MCF 10A (cell line): ENCODE results near the gene HS6ST2. TPM values are rescaled to one million over a fixed set of nuclear protein-coding genes. Genes with fewer than 3 reads are reported as not detected.

Source experiments
- BruUV-seq: library from RNA; stranded (reverse); fragments of 400-500 nt; replicated peaks from 2 replicates; lab custom pipeline; 2021; lab: Mats Ljungman, UMichigan
- CTCF ChIA-PET: fragments of 300-600 bp; sonication (Branson Sonifier 250); formaldehyde crosslinking; extraction: SDS; loops from one replicate; lab custom pipeline; 2021; ENCODE audit warnings: antibody characterized with exemption, inconsistent platforms; lab: Yijun Ruan, JAX
- POLR2A ChIA-PET: fragments of 300-600, 350-650 bp; sonication (Branson Sonifier 250); formaldehyde crosslinking; extraction: SDS; loops from one replicate; lab custom pipeline; 2020; ENCODE audit warnings: antibody characterized with exemption, inconsistent platforms; lab: Yijun Ruan, JAX
- DNase-seq: peaks from one replicate; pipeline ENCODE4 v3.0.0-alpha.2; 2018; ENCODE audit not compliant: unreplicated experiment
- H3K27ac Mint-ChIP-seq: one replicate; pipeline ENCODE4 v1.8.0; 2022; ENCODE audit warnings: mild to moderate bottlenecking, low read depth, mixed read lengths; ENCODE audit not compliant: unreplicated experiment
- H3K27me3 Mint-ChIP-seq: one replicate; pipeline ENCODE4 v1.8.0; 2022; ENCODE audit warnings: mixed read lengths; ENCODE audit not compliant: insufficient read depth, unreplicated experiment
- H3K36me3 Mint-ChIP-seq: one replicate; pipeline ENCODE4 v1.8.0; 2022; ENCODE audit warnings: mild to moderate bottlenecking, moderate library complexity, mixed read lengths; ENCODE audit not compliant: insufficient read depth, unreplicated experiment
- H3K4me1 Mint-ChIP-seq: one replicate; pipeline ENCODE4 v1.8.0; 2022; ENCODE audit warnings: mixed read lengths; ENCODE audit not compliant: insufficient read depth, unreplicated experiment
- H3K4me3 Mint-ChIP-seq: one replicate; pipeline ENCODE4 v1.8.0; 2022; ENCODE audit warnings: mild to moderate bottlenecking, moderate library complexity, mixed read lengths; ENCODE audit not compliant: unreplicated experiment
- H3K9me3 Mint-ChIP-seq: one replicate; pipeline ENCODE4 v1.8.0; 2022; ENCODE audit warnings: mixed read lengths; ENCODE audit not compliant: unreplicated experiment
- intact Hi-C: fragments of 100-400 bp; cut with micrococcal nuclease; formaldehyde crosslinking; loops from 2 replicates; pipeline ENCODE4 v1.14.1; 2022
- total RNA-seq: library from RNA; stranded (reverse); gene quantifications from 2 replicates; pipeline ENCODE4 v1.2.3, GENCODE V29; 2022
- TF ChIP-seq, protein P1 (sequence below): fragments of 200-600 bp; IDR thresholded peaks from one replicate; pipeline ENCODE4 v1.8.0; 2022; ENCODE audit warnings: antibody characterized with exemption, mild to moderate bottlenecking; ENCODE audit not compliant: unreplicated experiment

The HS6ST2 gene
- total RNA-seq, 1 experiment from 2014 or later = 26.1 TPM

DNA sequence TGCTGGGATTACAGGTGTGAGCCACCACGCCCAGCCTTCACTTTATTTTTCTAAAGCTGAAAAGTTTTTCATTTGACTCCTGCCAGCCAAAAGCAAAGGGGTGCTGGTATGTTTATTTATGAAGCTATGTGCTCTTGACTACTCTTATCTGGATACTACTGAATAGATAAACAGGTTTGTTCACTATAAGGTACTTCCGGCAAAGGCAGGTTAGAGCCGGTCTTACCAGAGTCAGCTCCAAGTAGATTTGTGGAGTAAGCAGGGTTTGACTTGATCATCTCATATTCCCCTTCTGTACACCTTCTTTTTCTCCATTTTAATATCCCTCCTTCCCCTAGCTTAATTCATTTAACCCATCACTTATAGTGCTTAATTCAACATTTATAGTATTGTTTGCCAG lies 294.2 kb downstream of the HS6ST2 start:
- DNase-seq = no peak
- BruUV-seq = no TSS peak
- H3K27ac Mint-ChIP-seq = no peak overlapping the region
- no peaks in the 10 kb centered on the region for H3K4me1 Mint-ChIP-seq
- H3K36me3 Mint-ChIP-seq = no peaks in the 10 kb centered on the region
- intact Hi-C loops = no loop called here
- no peak overlapping the region for H3K4me3 Mint-ChIP-seq
- TF ChIP-seq, protein P1, sequence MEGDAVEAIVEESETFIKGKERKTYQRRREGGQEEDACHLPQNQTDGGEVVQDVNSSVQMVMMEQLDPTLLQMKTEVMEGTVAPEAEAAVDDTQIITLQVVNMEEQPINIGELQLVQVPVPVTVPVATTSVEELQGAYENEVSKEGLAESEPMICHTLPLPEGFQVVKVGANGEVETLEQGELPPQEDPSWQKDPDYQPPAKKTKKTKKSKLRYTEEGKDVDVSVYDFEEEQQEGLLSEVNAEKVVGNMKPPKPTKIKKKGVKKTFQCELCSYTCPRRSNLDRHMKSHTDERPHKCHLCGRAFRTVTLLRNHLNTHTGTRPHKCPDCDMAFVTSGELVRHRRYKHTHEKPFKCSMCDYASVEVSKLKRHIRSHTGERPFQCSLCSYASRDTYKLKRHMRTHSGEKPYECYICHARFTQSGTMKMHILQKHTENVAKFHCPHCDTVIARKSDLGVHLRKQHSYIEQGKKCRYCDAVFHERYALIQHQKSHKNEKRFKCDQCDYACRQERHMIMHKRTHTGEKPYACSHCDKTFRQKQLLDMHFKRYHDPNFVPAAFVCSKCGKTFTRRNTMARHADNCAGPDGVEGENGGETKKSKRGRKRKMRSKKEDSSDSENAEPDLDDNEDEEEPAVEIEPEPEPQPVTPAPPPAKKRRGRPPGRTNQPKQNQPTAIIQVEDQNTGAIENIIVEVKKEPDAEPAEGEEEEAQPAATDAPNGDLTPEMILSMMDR = no peak
- H3K27me3 Mint-ChIP-seq = peaks cover 46% of the 10 kb centered on the region
- no peaks in the 10 kb centered on the region for H3K9me3 Mint-ChIP-seq
- ChIA-PET CTCF (interaction anchor here (0.6 to 1.4 kb wide), 2 partner anchors 9 to 12 kb away, joined by 3 read pairs; no protein-coding TSS in a partner anchor), POLR2A (interaction anchor here (0.6 kb wide), 1 partner anchor 1492 kb away, joined by 3 read pairs; no protein-coding TSS in a partner anchor)

DNA sequence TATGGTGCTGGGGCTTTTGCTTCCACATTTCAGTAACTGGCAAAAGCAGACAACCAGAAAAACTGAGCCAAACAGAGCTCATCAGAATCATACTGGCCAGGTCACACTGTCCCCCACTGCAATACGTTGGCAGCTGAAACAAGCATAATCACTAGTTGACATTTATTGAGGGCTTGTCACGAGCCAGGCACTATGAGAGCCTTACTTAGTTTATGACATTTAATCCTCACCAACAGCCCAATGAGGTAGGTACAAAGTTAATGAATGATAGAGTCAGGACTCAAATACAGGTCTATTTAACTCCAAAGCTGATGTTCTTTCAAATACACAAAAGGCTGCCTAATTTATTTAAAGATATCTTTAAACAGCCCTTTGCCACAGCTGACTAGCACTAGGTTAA lies 295.6 kb downstream of the HS6ST2 start:
- no TSS peak for BruUV-seq
- TF ChIP-seq, protein P1 = no peak
- H3K27ac Mint-ChIP-seq = no peak overlapping the region
- no peaks in the 10 kb centered on the region for H3K36me3 Mint-ChIP-seq
- POLR2A ChIA-PET = interaction anchor here (0.7 to 1.2 kb wide), 2 partner anchors 10 to 48 kb away, joined by 3 read pairs; no protein-coding TSS in a partner anchor
- no peaks in the 10 kb centered on the region for H3K4me1 Mint-ChIP-seq
- CTCF ChIA-PET = interaction anchor here (0.7 to 1.1 kb wide), 3 partner anchors 10 to 1026 kb away, joined by 3 to 4 read pairs (median 3); no protein-coding TSS in a partner anchor
- no peaks in the 10 kb centered on the region for H3K9me3 Mint-ChIP-seq
- intact Hi-C loops = no loop called here
- no peak overlapping the region for H3K4me3 Mint-ChIP-seq
- H3K27me3 Mint-ChIP-seq = peaks cover 41% of the 10 kb centered on the region
- no peak for DNase-seq

GRCh38 chrX:132657876-132658275 lies 300.6 kb downstream of the HS6ST2 start:
- no peaks in the 10 kb centered on the region for H3K9me3 Mint-ChIP-seq
- H3K27me3 Mint-ChIP-seq = peaks cover 61% of the 10 kb centered on the region
- no peaks in the 10 kb centered on the region for H3K36me3 Mint-ChIP-seq
- intact Hi-C loops = no loop called here
- no TSS peak for BruUV-seq
- no peak for DNase-seq
- no peak overlapping the region for H3K27ac Mint-ChIP-seq
- POLR2A ChIA-PET = no interaction called here
- TF ChIP-seq, protein P1 = no peak
- H3K4me3 Mint-ChIP-seq = no peak overlapping the region
- CTCF ChIA-PET = interaction anchor here (0.6 to 0.7 kb wide), 3 partner anchors 11 to 1274 kb away, joined by 3 read pairs; no protein-coding TSS in a partner anchor
- no peaks in the 10 kb centered on the region for H3K4me1 Mint-ChIP-seq

- CTCF ChIA-PET = interaction anchor here (0.6 to 1.1 kb wide), 2 partner anchors 17 to 809 kb away, joined by 3 to 4 read pairs; no protein-coding TSS in a partner anchor
- intact Hi-C loops = no loop called here
- Mint-ChIP-seq H3K4me1 (no peaks in the 10 kb centered on the region), H3K4me3 (no peak overlapping the region), H3K27ac (no peak overlapping the region), H3K27me3 (peaks cover 60% of the 10 kb centered on the region), H3K36me3 (no peaks in the 10 kb centered on the region), H3K9me3 (no peaks in the 10 kb centered on the region)
- BruUV-seq = no TSS peak
- TF ChIP-seq, protein P1 = no peak
- DNase-seq = no peak
- POLR2A ChIA-PET = no interaction called here
Observed at GRCh38 chrX:132652871-132653270, 305.6 kb downstream of the HS6ST2 start.
